GM13977 (cell line): ENCODE measurements around the gene AXIN2.
"Not testable (repeated sequence)": the region's sequence is repeated elsewhere in the genome, so short reads cannot be mapped to it uniquely, and the experiment has no call there.

Experiments
- DNase-seq: peaks from one replicate; pipeline ENCODE4 v3.0.0; 2012; ENCODE audit warnings: low spot score
- in situ Hi-C: fragments of 300-500 bp; cut with MboI; formaldehyde crosslinking; loops from one replicate; pipeline ENCODE4 v1.12.0; 2022; ENCODE audit warnings: low sequenced_read_pairs, low pct_unique_long_range_greater_than_20kb, mixed read lengths, inconsistent platforms; ENCODE audit not compliant: unreplicated experiment
- TF ChIP-seq, protein P1 (sequence below): IDR thresholded peaks from 2 replicates; pipeline ENCODE4 v1.5.1; 2012; ENCODE audit warnings: mild to moderate bottlenecking, control low read depth; ENCODE audit not compliant: insufficient read depth; ENCODE audit errors: extremely low read depth, missing control alignments

AXIN2 gene

DNA sequence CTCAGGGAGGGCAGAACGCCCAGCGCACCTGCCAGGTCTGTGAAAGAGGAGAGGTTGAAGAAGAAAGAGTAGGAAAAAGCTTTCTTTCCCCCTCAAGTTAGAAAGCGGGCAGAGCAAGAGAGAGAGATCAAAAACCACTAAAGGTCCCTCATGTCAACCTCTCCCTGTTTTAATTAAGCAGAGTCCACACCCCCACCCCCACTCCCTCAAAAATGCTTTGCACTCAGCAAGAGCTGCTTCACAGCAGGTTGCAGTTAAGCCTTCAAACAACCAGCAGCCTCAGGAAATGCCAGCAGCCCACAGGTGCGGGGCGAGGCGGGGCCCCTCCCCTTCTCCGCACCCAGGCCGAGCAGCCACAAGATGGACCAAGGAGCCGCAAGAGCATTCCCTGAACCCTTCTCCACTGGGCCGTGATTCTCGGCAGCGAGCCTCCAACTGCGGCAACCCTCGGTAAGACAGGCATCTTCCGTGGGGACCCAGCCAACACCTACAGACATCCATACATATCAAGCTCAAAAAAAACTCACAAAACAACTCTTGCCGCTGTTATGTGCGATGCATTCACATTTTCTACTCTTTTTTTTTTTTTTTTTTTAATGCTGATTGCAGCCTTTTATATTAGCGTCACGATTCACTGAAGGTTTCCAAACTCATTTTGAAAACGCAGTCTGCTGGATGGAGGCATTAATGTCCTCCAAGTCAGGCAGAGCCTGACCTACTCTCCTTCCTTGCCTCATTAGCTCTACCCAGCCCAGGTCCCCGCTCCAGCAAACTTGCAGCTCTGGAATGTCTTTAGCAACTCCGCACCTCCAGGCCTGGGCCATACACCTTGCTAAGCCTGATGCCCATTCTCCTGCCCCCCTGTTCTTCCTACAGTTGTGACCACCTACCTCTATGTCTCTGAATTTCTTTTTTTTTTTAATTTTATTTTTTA, 66.1 kb downstream of the AXIN2 start:
- TF ChIP-seq, protein P1, sequence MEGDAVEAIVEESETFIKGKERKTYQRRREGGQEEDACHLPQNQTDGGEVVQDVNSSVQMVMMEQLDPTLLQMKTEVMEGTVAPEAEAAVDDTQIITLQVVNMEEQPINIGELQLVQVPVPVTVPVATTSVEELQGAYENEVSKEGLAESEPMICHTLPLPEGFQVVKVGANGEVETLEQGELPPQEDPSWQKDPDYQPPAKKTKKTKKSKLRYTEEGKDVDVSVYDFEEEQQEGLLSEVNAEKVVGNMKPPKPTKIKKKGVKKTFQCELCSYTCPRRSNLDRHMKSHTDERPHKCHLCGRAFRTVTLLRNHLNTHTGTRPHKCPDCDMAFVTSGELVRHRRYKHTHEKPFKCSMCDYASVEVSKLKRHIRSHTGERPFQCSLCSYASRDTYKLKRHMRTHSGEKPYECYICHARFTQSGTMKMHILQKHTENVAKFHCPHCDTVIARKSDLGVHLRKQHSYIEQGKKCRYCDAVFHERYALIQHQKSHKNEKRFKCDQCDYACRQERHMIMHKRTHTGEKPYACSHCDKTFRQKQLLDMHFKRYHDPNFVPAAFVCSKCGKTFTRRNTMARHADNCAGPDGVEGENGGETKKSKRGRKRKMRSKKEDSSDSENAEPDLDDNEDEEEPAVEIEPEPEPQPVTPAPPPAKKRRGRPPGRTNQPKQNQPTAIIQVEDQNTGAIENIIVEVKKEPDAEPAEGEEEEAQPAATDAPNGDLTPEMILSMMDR = no peak
- no peak for DNase-seq
- in situ Hi-C loops = no loop called here

DNA sequence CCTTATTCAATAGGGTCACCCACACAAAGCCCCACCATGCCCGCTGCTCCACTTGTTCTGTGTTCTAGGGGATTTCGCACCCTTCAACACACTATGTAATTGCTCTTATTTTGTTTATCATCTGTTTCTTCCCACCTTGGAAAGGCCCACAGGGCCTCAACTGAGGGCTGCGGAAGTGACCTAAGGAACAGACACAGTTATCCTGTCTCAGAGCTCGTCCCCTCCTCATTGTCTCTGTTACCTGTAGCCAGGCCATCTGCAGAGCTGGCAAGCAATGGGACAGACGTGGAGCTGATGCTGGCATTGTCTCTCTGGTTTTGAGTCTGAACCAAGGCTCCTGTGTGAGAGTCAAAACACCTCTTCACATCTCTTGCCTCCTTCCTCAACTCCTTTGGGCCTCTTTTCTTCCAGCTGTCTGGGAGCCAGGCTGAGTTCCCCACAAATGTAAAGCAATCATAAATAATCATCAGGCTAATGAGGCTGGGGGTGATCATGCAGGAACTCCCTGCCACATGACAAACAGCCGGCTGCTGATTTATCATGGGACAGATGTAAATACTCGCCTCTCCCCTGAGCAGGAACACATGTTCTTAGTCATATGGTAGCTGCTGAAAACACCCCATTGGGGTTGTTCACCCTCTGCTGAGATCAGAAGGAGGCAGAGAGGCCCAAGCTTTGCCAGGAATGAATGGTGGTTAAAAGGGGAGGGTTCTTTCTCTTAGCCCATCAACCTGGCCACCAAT, 71.9 kb downstream of the AXIN2 start:
- no peak for DNase-seq
- TF ChIP-seq, protein P1 = no peak
- in situ Hi-C loops = no loop called here

DNA sequence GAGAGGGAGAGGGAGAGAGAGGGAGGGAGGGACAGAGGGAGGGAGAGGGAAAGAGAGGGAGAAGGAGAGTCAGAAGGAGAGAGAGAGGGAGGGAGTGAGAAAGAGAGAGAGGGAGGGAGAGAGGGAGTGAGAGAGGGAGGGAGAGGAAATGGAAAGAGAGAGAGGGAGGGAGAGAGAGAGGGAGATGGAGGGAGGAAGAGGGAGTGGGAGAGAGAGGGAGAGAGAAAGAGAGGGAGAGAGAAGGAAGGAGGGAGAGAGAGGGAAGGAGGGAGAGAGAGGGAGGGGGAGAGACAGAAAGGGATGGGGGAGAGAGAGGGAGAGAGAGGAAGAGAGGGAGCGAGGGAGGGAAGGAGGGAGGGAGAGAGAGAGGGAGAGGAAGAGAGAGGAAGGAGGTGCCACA, 72.8 kb downstream of the AXIN2 start:
- no peak for DNase-seq
- TF ChIP-seq, protein P1 = no peak
- in situ Hi-C loops = no loop called here

DNA sequence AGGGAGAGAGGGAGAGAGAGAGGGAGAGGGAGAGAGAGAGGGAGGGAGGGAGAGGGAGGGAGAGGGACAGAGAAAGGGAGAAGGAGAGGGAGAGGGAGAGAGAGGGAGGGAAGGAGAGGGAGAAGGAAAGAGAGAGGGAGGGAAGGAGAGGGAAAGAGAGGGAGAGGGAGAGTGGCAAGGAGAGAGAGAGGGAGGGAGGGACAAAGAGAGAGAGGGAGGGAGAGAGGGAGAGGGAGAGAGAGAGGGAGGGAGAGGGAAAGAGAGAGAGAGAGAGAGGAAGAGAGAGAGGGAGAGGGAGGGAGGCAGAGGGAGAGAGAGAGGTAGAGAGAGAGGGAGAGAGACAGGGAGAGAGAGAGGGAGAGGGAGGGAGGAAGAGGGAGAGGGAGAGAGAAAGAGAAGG, 73.5 kb downstream of the AXIN2 start:
- in situ Hi-C loops = no loop called here
- TF ChIP-seq, protein P1 = no peak

DNA sequence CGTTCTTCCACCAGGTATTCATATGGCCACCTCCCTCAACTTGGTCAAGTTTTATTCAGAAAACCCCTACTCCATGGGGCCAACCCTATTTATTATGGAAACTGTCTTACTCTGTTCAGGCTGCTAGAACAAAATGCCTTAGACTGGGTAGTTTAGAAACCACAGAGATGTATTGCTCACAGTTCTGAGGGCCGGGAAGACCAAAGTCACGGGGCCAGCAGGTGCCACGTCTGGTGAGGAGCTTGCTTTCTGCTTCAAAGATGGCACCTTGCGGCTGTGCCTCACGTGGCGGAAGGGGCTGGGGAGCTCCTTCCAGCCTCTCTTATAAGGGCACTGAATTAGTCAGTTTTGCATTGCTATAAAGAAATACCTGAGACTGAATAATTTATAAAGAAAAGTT, 74.3 kb downstream of the AXIN2 start:
- in situ Hi-C loops = no loop called here
- TF ChIP-seq, protein P1 = no peak

More for the DNA sequence above, 73.5 kb downstream of the AXIN2 start:
- DNase-seq = no peak

DNA sequence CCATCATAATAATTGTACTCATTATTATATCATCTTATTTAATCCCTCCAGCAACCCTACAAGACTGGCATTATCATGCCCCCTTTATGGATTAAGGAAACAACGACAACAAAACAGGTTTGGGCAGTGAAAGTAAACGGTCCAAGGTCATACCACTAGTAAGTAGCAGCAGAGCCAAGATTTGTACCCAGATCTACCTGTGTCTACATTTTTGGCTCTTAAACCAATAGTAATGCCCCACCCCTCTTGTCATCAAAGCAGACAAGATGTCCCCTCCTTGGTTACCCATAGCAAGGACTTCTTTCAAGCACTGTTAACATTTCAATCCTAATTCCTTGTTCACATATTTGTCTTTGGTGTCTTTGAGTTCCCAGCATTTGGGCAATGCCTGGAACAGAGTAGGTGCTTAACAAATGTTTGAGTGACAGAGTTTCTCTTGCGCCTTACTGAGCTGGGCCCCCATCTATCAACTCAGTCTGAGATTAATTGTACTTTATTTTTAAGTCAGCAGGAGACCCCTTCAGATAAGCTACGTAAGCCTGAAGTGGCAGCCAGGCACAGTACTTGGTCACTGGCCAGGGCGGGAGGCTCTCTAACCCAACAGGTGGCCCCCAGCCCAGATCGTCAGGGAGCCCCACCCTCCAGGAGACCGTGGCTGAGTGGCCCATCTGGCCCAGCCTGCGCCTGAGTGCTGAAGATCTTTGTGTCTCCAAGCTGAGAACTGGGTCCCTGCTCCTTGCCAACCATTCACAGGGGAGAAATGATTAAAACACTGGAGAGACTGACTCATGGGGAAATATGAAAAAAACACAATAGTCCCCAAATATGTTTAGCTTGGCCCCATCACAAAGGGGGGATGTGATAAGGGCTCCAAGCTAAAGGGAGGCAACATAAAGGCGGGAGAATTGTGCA, 75.8 kb downstream of the AXIN2 start:
- TF ChIP-seq, protein P1 = no peak
- DNase-seq = no peak
- in situ Hi-C loops = no loop called here

More for the DNA sequence above, 74.3 kb downstream of the AXIN2 start:
- no peak for DNase-seq

DNA sequence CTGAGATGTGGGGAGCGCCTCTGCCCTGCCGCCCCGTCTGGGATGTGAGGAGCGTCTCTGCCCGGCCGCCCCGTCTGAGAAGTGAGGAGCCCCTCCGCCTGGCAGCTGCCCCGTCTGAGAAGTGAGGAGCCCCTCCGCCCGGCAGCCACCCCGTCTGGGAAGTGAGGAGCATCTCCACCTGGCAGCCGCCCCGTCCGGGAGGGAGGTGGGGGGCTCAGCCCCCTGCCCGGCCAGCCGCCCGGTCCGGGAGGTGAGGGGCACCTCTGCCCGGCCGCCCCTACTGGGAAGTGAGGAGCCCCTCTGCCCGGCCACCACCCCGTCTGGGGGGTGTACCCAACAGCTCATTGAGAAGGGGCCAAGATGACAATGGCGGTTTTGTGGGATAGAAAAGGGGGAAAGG, 77.0 kb downstream of the AXIN2 start:
- in situ Hi-C loops = not testable (repeated sequence)

More for the DNA sequence above, 77.0 kb downstream of the AXIN2 start:
- DNase-seq = not testable (repeated sequence)
